ENCODE measurements around the gene RUVBL2.
A peak's percentile ranks its signal among the peaks of the same experiment; 100 is the strongest.

RUVBL2 gene

GRCh38 chr19:48987323-48987722 lies 6.4 kb upstream of the RUVBL2 start:
- DNase-seq (ENCODE audit: low spot score), result no peak
- no peak for FAIRE-seq

GRCh38 chr19:48988286-48988685 lies 5.4 kb upstream of the RUVBL2 start:
- DNase-seq (ENCODE audit: low spot score) (no peak), FAIRE-seq (no peak)

- FAIRE-seq (no peak), DNase-seq (ENCODE audit: low spot score) (no peak)
These were observed 4.8 kb upstream of the RUVBL2 start for GRCh38 chr19:48988860-48989259.

GRCh38 chr19:48989701-48990291 lies 3.9 kb upstream of the RUVBL2 start:
- FAIRE-seq, result no peak
- no peak for DNase-seq (ENCODE audit: low spot score)

GRCh38 chr19:48990400-48990799 lies 3.3 kb upstream of the RUVBL2 start:
- no peak for FAIRE-seq

GRCh38 chr19:48991011-48991609 lies 2.6 kb upstream of the RUVBL2 start:
- FAIRE-seq, result no peak
- DNase-seq (ENCODE audit: low spot score), result no peak

More at GRCh38 chr19:48990400-48990799, 3.3 kb upstream of the RUVBL2 start:
- DNase-seq (ENCODE audit: low spot score), result no peak

GRCh38 chr19:48991873-48992580 lies 1.7 kb upstream of the RUVBL2 start:
- FAIRE-seq (no peak), DNase-seq (ENCODE audit: low spot score) (peak; percentile 68)

- no peak for DNase-seq (ENCODE audit: low spot score)
- FAIRE-seq, result no peak
These were observed 1.0 kb upstream of the RUVBL2 start for GRCh38 chr19:48992581-48993174.

GRCh38 chr19:48994035-48994386 lies 324 bp downstream of the RUVBL2 start:
- FAIRE-seq (no peak), DNase-seq (ENCODE audit: low spot score) (no peak)

- FAIRE-seq (no peak), DNase-seq (ENCODE audit: low spot score) (peak; percentile 66)
These were observed 4.3 kb downstream of the RUVBL2 start for GRCh38 chr19:48997972-48998371.

- FAIRE-seq, result no peak
These were observed 6.0 kb downstream of the RUVBL2 start for GRCh38 chr19:48999481-49000325.

GRCh38 chr19:49004133-49004532 lies 10.4 kb downstream of the RUVBL2 start:
- FAIRE-seq (no peak), DNase-seq (ENCODE audit: low spot score) (no peak)

More at GRCh38 chr19:48999481-49000325, 6.0 kb downstream of the RUVBL2 start:
- DNase-seq (ENCODE audit: low spot score), result peak; percentile 31

GRCh38 chr19:49004964-49005614 lies 11.4 kb downstream of the RUVBL2 start:
- DNase-seq (ENCODE audit: low spot score), result no peak
- FAIRE-seq, result no peak

- FAIRE-seq (no peak), DNase-seq (ENCODE audit: low spot score) (no peak)
These were observed 13.2 kb downstream of the RUVBL2 start for GRCh38 chr19:49006905-49007304.

GRCh38 chr19:49009828-49010227 lies 16.1 kb downstream of the RUVBL2 start:
- no peak for FAIRE-seq
- no peak for DNase-seq (ENCODE audit: low spot score)

GRCh38 chr19:49010453-49010852 lies 16.8 kb downstream of the RUVBL2 start:
- FAIRE-seq, result no peak
- no peak for DNase-seq (ENCODE audit: low spot score)

GRCh38 chr19:49011194-49011593 lies 17.5 kb downstream of the RUVBL2 start:
- DNase-seq (ENCODE audit: low spot score) (no peak), FAIRE-seq (no peak)

GRCh38 chr19:49014123-49014869 lies 20.6 kb downstream of the RUVBL2 start:
- FAIRE-seq, result no peak
- no peak for DNase-seq (ENCODE audit: low spot score)

GRCh38 chr19:49014870-49015255 lies 21.2 kb downstream of the RUVBL2 start:
- FAIRE-seq (no peak), DNase-seq (ENCODE audit: low spot score) (no peak)

Data from RCC 7860 (cell line).